Glomerular visceral epithelial cell (primary cell): Measurements from ENCODE around the gene CPNE1.
A peak's percentile ranks its signal among the peaks of the same experiment; 100 is the strongest.

Experiments
- DNase-seq: peaks from one replicate; pipeline ENCODE4 v3.0.0-alpha.2; 2016; ENCODE audit errors: extremely low spot score

The CPNE1 gene

DNA sequence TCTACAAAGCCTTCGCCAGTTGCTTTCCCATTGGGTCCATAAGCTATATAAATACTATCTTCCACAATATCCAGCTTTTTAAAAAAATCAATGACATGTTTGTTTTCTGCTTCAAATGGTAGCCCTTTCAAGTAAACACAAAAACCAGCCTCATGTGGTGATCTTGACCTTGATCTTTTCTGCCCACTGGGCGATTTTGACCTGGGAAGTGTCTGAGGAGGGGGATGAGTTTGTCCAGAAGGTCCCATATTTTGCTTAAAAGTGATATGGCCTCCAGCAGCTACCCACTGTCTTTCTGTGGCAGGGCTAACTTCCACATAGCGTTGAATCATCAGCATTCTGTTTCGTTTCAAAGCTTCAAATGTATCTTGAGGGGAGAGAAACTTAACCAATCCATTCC lies 10.8 kb downstream of the CPNE1 start:
- no peak for DNase-seq

- DNase-seq = no peak
These were observed 11.3 kb downstream of the CPNE1 start for GRCh38 chr20:35653430-35653734.

DNA sequence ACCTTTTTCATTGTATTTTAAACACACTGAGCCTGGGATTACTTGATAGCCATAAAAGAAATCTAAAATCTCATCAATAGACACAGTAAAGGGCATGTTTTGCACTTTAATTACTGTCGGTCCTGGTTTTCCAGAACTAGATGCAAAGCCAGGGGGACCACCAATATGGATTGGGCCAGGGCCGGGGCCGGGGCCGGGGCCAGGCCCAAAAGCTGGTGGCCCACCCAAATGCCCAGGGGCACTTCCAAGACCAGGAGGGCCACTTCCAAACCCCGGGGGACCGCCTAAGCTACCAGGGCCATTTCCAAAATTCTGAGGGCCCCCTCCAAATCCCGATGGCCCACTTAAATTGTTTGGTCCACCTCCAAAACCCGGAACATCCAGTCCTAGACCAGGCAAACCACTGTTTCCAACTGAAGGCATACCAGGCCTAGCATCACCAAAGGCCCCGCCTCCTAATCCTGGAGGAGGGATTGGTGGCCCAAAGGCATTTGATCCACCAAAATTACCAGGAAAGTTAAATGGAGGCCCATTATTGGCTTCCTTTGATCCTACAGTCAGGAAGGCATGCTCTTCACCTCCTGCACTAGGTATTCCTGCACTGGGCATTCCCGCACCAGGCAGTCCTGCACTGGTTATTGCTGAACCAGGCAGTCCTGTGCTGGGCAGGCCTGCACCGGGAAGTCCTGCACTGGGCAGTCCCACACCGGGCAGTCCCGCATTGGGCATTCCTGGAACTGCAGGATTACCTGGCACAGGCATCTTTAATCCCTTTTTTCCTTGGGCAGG lies 11.9 kb downstream of the CPNE1 start:
- DNase-seq = no peak

DNA sequence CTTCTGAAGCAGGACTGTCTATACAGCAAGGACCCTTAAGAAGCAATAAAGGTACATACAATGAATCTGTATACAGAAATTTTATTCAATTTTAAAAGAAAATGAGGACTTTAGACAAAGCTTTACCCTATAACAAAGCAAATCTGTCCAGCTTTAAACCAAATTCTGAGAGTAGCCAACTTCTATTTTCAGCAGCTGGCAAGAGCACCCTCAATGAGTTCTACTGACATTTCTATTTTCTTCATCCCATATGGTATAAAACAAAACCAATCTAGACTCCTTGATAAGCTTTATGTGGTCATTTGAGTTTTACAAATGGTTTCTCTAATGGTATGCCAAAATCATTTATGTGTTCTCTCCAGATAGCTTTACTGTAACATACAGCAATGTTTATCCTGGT lies 12.7 kb downstream of the CPNE1 start:
- DNase-seq = no peak

DNA sequence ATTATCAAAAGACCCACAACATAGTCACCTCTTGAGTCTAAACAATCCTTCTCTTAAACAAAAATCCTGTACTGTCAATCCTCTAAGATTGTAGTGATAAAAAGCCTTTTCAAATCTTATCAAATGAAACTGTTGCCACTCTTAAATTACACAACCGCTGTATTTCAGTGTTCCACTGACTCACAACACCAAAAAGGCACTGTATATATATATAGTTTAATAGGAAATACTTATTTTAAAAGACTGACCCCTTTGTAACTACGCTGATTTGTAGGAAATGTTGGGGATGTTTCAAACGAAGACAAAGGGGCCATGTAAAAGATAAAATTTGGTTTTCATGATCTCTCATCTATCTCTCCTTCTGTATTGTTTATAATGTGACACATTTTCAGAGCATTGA lies 14.1 kb downstream of the CPNE1 start:
- no peak for DNase-seq

GRCh38 chr20:35648836-35649235 lies 15.9 kb downstream of the CPNE1 start:
- DNase-seq = no peak

- DNase-seq = no peak
These were observed 19.9 kb downstream of the CPNE1 start for GRCh38 chr20:35644806-35645205.

DNA sequence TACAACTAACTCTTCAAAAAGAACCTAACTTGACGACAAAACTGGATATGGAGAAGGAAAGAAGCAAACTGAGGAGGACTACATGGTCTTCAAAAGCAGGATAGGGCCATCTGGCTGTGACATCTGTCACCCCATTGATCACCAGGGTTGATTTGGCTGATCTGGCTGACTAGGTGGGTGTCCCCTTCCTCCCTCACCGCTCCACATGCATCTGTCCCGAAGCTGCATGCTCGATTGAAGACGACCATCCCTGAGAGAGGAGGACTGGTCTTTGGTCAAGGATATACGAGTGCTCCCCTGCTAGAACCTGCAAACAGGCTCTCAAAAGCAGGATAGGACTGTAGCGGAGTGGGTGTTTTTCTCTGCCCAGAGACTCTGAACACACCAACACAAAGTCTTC lies 21.7 kb downstream of the CPNE1 start:
- no peak for DNase-seq

DNA sequence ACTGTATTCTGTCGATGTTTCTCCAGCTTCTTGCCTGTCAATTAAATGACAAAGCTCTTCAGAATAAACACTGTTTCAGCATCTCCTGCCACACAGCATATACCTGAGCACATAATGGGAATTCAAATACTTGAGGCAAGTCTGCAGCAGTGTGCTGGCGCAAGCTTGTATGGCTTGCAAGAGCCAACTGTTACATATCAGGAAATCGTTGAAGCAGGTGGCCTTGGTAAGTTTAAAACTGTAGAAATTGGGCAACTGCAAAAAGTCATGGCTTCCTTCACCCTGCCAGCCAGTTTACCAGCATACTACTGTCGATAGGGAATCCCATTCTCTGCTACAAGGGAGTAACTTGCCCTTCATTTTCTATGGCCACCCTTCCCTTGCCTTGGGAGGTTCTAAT lies 23.0 kb downstream of the CPNE1 start:
- no peak for DNase-seq

DNA sequence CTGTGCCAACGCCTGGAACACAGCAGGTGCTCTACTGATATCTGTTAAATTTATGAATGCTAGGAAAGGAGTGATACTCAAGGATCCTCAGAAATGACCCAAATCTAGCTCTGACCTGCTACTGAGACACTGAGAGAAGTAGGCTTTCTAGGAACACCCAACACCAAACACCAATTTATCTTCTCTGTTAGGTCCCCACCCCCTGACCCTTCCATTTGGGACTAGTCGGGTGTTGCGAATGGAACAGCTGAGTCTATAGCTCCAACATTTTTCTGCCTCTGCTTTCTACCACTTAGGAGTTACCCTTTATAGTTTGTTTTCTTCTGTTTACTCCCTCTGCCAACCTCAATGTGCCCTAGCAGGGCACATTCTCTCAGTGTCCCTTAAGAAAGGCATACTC lies 24.0 kb downstream of the CPNE1 start:
- DNase-seq = no peak

GRCh38 chr20:35638751-35639150 lies 25.9 kb downstream of the CPNE1 start:
- DNase-seq = no peak

DNA sequence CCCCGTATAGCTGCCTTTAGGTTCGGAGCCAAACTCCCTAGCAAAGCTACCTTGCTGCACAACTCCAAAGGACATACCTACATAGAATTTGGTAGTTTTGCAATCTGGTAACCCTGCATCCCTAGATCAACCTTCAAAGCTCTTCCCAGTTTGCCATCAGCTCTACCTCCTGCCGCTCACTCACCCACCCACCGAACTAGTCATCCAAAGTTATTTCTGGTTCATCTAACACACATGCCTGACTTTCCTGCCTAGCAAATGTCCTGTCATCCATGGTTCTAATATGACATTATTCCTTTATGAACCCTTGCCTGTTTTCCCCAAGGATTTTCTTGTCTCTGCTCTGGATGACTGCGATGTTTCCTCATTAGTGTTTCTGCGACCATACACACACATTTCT lies 27.4 kb downstream of the CPNE1 start:
- DNase-seq = peak; percentile 22

GRCh38 chr20:35636095-35636494 lies 28.6 kb downstream of the CPNE1 start:
- no peak for DNase-seq

DNA sequence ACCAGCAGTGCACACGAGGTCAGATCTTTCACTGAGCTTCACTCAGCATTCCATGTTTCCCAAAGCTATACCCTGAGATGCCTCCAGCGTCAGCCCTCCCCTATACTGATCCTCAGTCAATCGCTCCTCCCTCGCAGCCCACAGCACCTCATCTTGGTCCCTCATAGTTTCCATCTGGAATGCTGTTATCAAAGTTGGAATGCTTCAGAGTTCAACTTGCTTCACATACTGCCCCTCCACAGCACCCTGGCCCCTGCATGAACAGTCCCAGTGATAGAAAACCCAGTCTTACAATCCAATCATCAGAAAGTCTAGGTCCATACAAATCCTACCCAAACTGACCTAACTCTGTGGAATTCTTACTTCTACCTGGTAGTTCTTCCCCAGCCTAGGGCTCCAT lies 29.0 kb downstream of the CPNE1 start:
- no peak for DNase-seq

DNA sequence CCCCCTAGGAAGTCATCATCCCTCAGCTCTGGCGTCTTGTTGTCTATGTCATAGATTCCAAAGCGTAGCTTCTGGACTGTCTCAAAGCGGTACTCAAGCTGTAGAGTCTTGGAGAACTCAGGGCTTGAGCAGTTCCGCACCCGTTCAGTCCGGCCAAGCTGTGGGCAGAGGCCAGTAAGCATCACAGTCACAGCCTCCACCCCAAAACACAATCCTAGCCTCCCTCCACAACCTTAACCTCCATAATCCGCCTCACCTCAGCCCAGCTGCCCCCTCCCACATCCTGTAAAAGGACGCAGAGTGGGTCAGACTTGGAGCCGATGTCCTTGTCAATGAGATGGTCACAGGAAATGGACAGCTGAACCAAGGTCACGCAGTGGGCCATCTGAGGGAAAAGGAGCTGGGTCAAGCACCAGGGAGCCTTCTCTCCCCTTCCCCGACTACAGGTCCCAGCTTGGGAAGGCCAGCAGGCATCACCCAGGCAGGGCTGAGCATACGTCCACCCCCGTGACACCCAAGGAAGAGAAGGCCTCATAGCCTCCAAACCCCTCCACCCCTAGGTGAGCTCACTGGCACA lies 32.1 kb downstream of the CPNE1 start:
- no peak for DNase-seq

- no peak for DNase-seq
These were observed 34.1 kb downstream of the CPNE1 start for GRCh38 chr20:35630636-35631035.

DNA sequence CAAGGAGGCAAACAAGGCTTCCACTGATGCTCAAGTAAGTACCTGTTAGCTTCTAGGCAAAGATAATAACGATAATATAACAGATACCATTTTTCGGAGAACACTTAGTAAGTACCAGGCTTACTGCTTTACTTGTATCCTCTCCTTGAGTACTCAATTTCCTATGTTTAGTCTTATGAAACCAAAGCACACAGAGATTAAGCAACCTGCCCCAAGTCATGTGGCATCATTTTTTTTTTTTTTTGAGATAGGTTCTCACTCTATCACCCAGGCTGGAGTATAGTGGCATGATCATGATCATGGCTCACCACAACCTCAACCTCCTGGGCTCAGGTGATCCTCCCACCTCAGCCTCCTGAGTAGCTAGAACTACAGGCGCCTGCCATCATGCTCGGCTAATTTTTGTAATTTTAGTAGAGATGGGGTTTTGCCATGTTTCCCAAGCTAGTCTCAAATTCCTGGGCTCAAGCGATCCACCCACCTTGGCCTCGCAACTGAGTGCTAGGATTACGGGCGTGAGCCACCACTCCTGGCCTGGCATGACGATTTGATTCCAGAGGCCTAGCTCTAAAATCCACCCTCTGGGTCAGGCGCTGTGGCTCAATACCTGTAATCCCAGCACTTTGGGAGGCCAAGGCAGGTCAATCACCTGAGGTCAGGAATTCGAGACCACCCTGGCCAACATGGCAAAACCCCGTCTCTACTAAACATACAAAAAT lies 35.1 kb downstream of the CPNE1 start:
- DNase-seq = no peak

DNA sequence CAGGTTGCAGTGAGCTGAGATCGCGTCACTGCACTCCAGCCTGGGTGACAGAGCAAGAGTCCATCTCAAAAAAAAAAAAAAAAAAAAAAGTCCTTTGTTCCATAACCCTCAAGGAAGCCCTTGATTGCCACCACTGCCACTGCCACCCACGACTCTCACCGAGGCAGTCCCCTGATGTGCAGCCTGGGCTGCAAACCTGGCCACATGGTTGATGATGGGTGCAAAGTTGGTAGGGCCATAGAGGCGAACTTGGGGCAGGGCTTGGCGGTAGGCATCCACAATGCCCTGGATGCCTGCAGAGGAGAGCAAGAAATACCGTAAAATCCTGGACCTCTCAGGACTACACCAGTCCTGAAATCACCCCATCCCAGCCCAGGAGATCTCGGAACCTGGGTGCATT lies 37.6 kb downstream of the CPNE1 start:
- no peak for DNase-seq

DNA sequence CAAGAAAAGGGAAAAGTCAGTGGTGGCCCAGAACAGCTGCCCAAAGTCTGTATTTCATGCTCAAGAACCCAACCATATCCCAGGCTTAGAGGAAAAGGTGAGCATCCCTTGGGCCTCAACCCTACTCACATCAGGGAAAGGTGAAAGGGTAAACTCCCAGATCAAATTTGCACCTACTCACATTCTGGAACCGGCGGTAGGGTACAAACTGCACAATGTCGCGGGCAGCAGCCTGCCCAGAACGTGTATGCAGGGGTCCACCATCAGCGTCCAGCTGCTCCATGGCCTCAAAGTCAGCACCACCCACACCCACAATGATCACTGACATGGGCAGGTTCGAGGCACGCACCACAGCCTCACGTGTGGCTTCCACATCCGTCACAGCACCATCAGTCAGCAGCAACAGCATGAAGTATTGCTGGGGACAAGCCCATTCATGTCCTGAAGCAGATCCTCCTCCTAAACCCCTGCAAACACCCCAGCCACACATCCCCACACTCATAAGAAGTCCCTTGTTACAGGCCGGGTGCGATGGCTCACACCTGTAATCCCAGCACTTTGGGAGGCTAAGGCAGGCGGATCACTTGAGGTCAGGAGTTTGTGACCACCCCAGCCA lies 38.2 kb downstream of the CPNE1 start:
- DNase-seq = no peak

- no peak for DNase-seq
These were observed 38.9 kb downstream of the CPNE1 start for GRCh38 chr20:35625584-35626385.

DNA sequence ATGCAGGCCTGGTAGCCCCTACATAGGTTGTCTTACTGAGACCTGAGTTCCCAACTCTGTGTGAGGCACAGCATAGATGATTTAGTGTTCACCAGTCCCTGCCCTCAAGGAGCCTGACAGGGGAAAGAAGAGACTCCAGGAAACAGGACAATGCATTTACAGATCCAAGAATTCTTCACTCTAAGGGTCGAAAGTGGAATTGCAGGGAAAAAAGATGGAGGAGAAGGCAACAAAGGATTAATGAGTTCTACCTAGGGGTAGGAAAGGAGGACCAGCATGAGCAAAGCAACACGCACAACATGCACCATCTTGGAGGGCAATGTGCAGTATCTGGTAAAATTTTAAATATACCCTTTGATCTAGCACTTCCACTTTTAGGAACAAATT lies 43.1 kb downstream of the CPNE1 start:
- DNase-seq = no peak
